ENCODE measurements around the gene BEST3.
"Not testable (repeated sequence)": the region's sequence is repeated elsewhere in the genome, so short reads cannot be mapped to it uniquely, and the experiment has no call there.

BEST3 gene

DNA sequence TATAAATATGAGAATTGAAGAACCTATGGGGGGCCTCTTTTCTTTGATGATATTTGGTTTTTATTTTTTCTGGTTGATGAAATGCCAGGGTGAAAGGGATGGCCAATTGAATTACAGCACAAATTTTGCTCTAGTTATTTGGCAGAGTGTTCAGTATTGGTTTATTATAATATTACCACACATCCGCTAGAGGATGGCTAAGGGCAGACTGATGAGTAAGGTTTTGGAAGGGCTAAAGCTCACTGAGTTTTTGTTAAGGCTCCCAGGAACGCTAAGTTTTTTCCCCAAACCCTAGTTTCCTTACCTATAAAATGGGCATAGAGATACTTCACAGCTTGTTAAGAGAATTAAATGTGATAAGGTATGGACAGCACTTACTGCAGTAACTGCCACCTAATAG lies 54.1 kb downstream of the BEST3 start:
- no peak for DNase-seq

DNA sequence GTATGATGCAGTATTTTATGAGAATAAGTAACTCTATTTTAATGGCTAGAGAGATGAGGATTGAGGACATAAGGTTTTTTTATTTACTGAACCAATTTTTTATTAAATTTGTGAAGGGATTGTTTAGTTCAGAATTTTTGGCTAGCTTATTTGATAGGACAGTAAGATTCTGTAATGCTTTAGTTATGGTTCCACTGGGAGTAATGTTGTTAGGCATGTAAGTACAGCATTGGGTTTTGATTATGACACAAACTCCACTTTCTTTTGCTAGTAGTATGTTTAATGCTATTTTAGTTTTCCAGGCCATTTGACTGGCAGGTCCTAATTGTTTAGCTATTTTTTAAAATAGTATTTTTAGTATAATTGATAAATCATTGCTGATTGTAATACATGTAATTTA lies 54.6 kb downstream of the BEST3 start:
- DNase-seq, result no peak

DNA sequence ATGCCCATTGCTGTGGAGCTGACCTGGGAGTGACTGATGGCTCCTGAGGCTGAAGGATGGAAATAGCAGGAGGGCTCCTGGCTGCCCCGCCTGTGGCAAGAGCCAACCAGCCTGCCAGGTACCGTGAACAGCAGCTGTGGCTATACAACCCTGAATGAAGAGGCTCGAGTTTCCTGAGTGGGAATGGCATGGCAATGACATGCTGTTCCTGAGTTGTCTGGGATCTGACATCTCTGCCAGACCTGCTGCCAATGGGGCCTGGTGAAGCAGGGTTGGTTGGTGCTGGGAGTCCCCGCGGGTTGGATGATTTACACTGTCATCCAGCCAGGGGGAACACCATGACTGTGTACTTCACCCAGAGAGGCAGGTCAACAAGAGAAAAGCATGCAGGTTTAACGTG lies 56.6 kb downstream of the BEST3 start:
- no peak for DNase-seq

DNA sequence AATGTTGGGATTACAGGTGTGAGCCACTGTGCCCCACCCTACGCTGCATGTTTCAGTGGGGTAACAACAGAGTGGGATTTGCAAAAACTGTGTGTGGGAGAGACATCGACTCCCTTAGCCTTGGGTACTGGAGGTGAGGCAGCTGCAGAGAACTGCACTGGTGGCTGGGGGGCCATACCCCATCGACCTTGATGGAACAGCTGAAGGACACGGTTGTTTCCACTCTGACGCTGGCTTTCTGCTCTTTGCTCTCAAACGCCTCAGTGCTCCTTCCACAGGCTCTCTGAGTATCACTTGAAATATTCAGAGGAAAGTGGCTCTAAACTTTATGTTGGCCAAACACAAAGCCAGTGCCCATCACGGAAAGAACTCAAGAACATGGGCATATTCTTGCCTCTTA lies 57.6 kb downstream of the BEST3 start:
- DNase-seq, result no peak

DNA sequence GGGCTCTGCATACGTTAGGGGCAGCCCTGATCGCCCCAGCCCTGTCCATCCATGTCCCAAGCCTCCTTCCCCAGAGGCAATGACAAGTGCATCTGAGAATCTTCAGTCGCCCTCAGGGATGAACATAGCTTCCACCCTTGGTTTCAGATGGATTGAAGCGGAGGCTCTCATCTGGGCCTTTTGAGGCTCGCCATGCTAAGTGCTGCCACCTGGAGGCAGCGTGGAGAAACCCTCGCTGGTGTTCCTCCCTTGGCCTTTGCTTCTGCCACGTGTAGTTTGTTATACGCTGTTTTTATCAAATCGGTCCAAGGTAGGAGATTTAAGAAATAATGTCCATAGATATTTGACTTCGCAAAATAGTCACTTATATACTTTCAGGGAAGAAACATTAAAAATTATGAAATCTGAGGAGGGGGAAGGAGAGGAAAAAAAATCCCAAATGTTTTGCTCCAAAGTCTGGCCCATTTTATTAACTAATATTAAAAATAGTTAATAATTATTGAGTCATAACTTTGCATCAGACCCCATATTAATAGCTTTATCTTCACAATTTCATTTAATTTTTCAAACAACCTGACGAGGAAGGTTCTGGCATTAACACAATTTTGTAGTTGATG lies 59.6 kb downstream of the BEST3 start:
- peak; percentile 3 to 7 for DNase-seq

DNA sequence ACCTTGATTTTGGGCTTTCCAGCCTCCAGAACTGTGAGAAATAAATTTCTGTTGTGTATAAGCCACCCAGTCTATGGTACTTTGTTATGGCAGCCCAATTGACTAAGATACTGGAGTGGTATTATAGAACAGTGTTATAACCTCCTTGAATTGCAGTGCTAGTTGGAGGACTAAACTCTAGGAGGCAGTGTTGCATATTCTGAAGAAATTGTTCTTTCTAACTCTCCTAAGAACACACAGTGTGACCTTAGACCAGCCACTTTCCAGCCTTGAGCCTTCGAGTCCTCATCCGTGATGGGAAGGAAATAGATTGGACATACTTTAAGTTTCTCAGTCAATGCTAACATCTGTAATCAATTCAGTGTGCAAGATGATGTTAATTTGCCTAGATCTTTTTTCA lies 66.0 kb downstream of the BEST3 start:
- DNase-seq, result no peak

DNA sequence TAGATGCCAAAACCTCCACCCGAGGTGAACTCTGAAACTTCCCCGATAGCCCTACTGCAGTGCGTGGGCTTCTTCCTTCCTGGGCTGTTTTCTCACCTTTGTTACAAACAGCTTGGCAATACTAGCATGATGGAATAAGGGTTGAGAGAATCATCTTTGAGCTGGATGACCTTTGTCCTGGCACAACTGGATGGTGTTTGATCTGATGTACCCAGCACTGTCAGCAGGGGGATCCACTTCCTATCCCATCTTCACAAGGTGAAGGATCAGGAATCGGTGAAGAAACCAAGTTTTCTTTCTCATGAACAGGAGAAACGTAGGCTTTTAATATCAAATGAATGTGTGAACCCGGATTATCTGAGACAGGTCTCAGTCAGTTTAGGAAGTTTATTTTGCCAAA lies 68.9 kb downstream of the BEST3 start:
- DNase-seq, result no peak

DNA sequence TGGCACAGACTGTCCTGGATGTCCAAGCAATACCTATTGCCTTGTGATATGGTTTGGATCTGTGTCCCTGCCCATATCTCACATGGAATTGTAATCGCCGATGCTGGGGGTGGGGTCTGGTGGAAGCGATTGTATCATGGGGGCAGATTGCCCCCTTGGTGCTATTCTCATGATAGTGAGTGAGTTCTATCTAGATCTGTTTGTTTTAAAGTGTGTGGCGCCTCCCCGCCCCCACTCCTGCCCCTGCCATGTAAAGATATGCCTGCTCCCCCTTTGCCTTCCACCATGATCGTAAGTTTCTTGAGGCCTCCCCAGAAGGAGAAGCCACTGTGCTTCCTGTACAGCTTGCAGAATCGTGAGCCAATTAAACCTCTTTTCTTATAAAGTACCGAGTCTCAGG lies 71.6 kb downstream of the BEST3 start:
- DNase-seq, result no peak

DNA sequence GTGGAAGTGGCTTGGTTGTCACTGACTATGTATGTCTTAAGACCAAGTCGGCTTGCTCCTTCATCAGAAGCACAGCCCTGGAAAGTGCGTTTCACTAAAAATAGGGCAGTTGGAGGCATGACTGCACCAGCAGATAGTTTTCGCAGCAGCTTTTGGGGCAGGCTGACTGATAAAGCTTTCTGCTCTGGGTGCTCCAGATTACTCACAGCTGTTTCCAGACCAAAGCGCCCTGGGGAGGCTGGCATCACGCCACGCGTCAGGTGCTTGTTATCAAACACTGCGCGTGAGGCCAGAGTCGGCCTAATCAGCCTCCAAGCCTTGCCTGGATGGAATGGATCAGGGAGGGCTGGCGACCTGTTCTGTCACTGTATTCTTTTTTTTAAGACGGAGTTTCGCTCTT lies 75.1 kb downstream of the BEST3 start:
- DNase-seq, result no peak

DNA sequence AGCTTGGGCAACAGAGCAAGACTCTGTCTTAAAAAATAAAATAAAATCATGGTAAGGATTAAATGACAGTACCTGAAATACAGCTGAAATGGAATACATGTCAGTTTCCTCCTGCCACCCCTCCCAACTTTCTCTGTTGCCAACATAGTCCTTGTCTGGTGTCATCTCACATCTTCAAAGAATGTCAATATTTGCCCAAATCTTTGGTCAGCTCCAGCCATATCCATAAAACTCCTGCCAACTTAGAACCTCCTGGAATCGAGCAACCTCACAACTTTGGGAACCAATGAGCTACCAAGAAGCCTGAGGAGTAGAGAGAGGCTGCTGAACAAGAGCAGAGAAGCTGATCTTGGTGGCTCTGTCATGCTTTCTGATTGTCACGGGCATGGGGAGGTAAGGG lies 77.6 kb downstream of the BEST3 start:
- DNase-seq, result no peak

DNA sequence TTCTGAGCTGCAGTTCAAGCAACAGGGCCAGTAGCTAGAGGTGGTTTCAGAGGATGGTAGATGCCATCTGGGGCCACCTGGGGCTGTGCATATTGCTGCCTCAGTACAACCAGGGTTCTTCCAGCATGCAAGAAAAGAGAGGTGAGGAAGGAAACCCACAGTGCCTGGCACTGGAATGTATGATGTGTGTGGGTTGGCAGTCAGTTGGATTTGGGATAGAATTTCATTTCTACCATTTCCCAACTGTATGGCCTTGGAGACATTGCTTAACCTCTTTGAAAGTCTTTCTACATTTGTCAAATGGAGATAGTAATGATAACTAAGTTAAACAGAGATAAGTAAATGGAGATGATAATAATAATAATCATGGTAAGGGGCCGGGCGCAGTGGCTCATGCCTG lies 78.2 kb downstream of the BEST3 start:
- no peak for DNase-seq

DNA sequence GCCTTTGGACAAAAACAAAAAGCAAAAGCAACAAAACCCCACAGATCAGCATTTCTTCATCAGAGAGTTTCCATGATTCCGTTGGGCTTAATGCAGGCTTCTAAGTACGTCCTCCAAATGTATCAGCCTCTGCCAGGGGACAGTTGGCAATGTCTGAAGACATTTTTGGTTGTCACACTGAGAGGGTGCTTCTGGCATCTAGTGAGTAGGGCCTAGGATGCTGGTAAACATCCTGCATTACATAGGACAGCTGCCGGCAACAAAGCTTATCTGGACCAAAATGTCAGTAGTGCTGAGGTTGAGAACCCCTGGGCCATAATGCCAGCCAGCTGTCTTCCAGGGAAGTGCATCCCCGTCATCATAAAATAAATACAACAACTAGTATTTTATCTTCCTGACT lies 79.0 kb downstream of the BEST3 start:
- no peak for DNase-seq

DNA sequence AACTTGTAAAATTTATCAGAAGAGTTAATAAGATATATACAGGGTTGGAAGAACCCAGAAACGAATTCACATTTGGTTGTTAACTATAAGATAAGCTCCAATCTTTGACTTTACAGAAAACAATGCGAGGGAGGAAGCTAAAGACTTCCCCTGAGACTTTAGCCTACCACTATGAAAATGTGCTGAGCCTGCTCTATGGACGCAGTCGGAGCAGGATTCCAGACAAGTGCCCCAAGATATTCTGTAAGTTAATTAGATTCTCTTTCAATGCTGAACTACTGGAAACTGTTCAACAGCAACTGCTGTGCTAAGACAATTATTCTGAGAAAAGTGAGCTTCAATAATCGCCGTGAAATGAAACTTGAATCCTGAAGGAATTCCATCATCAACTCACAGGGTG lies 80.1 kb downstream of the BEST3 start:
- DNase-seq, result no peak

DNA sequence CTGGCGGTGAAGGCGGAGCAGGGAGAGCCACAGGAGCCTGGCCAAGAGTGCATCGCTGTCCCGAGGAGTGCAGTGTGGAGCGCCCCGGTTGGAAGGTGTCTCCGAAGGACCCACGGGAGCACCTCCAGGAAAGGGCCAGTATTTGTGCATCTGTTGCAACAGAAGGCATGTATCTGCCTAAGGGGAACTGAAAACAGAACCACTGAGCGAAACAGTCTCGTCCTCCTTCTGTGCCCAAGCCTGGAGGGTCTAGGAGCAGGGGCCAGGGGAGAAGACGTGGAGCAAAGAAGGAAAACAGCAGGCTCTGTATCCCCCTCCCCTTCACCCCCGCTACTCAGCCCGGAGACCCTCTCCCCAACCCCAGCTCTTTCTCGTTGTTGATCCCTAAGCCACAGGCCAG lies 83.1 kb downstream of the BEST3 start:
- no peak for DNase-seq

DNA sequence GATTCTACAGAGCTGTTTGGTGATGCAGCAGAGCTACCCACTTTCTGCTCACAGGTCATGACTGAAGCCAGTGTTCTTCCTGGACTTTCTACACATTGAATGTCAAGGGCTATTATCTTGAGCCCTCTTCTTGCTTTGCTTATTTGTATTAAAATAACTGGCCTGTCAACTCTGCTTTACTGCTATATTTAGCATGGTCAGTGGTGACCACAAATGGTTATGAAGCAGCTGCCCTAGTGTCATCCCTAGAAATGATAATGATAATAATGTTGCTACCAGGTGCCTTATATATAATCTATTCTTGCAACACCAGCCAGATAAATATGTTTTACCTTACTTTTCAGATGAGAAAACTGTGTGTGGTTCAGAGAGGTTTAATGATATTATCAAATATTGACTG lies 85.8 kb downstream of the BEST3 start:
- no peak for DNase-seq

DNA sequence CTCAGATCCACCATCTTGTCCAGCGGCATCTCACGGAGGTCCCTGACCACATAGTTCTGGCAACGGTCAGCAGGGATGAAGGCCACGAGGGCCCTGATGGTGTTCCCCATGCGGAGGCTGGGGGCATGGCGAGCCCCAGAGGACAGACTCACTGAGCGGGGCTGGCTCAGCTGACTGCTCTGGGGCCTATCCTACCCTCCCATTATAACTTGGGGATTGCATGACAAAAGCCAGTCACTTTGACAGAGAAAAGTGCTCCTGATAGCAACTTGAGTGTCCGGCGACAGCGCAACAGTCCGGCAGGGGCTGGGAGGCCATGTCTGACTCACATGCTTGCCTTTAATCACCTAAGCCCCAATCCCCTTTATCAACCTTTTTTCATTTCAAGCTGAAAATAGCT lies 88.4 kb downstream of the BEST3 start, which contains the start of gene LRRC10:
Gene LRRC10, minus strand, starts transcription at position 179 of the 400 bp plus-strand sequence. Its CDS starts 69 bp downstream, at position 110.
- DNase-seq, result no peak

DNA sequence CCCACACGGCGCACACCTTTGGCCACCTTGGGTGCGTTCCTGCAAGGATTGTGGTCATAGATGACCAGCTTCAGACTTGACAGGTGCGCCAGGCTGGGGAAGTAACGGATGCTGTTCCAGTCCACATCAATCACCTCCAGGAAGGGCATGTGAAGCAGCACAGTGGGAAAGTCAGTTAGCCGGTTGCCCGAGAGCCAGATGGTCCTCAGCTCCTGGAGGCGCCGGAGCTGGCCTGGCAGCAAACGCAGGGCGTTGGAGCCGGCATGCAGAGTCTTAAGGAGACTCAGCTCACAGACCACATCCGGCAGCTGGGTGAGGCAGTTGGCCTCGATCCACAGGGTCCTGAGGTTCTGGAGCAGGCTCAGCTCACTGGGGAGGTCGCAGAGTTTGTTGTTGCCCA lies 89.0 kb downstream of the BEST3 start:
- DNase-seq, result no peak

DNA sequence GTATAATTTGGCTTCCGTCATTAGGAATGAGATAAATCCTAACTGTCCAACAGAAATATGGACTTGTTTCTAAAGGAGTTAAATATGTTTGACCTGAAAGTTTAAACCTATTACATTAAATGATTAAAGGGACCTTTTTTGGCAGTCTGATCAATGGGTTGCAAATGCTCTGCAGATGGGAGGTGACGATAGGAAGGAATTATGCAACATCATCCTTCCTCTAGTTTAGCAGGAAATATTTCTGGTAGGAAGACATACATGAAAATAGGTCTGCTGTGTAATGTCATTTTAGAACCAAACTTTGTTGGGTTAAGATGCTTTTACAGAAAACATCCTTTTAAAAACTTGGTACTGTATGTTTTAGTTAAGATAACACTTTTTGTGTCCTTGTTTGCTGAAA lies 91.0 kb downstream of the BEST3 start:
- no peak for DNase-seq

DNA sequence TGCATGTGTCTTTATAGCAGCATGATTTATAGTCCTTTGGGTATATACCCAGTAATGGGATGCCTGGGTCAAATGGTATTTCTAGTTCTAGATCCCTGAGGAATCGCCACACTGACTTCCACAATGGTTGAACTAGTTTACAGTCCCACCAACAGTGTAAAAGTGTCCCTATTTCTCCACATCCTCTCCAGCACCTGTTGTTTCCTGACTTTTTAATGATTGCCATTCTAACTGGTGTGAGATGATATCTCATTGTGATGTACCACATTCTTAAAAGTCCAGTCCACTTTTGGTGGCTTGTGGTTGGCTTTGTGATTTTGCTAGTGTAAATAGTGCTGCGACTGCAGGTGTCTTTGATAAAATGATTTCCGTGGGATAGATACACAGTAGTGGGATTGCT lies 94.8 kb downstream of the BEST3 start:
- not testable (repeated sequence) for DNase-seq

Data from bone marrow (tissue), 2 donors.